Left lung (tissue), 10 donors: ENCODE measurements around the gene SYT1. TPM values are rescaled to one million over a fixed set of nuclear protein-coding genes. Genes with fewer than 3 reads are reported as not detected.
A peak's percentile ranks its signal among the peaks of the same experiment; 100 is the strongest.

Source experiments
- ATAC-seq: fragments of 200-7000 bp; cut with Tn5 transposase; one replicate; pipeline ENCODE4 v1.9.1; 2020; ENCODE audit warnings: moderate library complexity
- DNase-seq, 4 donors: peaks; one replicate each; pipeline ENCODE4 v3.0.0-alpha.2; 2013 to 2020
- H3K27ac ChIP-seq, 2 donors: fragments of 200-600 bp; sonication (generic) in 1 of 2; one replicate each; pipeline versions ENCODE4 v1.5.0 to v1.8.0; 2020 to 2021
- H3K27me3 ChIP-seq, 2 donors: fragments of 200-600 bp; sonication (generic) in 1 of 2; one replicate each; pipeline versions ENCODE4 v1.5.0 to v1.8.0; 2020 to 2021
- H3K36me3 ChIP-seq, 2 donors: fragments of 200-600 bp; sonication (generic) in 1 of 2; one replicate each; pipeline versions ENCODE4 v1.5.0 to v1.8.0; 2020 to 2021
- H3K4me1 ChIP-seq, 2 donors: fragments of 200-600 bp; one replicate each; pipeline ENCODE4 v1.8.0; 2021
- H3K4me3 ChIP-seq, 2 donors: fragments of 200-600 bp; sonication (generic) in 1 of 2; one replicate each; pipeline versions ENCODE4 v1.5.0 to v1.8.0; 2020 to 2021; ENCODE audit warnings: mild to moderate bottlenecking in 1 of 2
- H3K9me3 ChIP-seq, 2 donors: fragments of 200-600 bp; sonication (generic) in 1 of 2; one replicate each; pipeline versions ENCODE4 v1.5.0 to v1.8.0; 2020 to 2021
- CTCF ChIP-seq, 2 donors: fragments of 200-600 bp; sonication (generic) in 1 of 2; IDR thresholded peaks; one replicate each; pipeline versions ENCODE4 v1.5.0 to v1.8.0; 2021; ENCODE audit warnings: antibody characterized with exemption in 2 of 2
- intact Hi-C, 2 donors: fragments of 100-400 bp; cut with DNase I; formaldehyde crosslinking; loops; one replicate each; pipeline versions ENCODE4 v1.11.2 to v1.14.2; 2022
- polyA plus RNA-seq, 6 donors: library from polyadenylated mRNA; unstranded; fragments of 120-200 nt; gene quantifications; one replicate each; pipeline ENCODE4 v1.2.1, GENCODE V29; 2013; ENCODE audit not compliant: insufficient read length in 6 of 6
- total RNA-seq, 2 donors: library from RNA; stranded (reverse); fragmentation: NEBNext Ultra II Directional; extraction: Animal tissue kit (Norgen Biotek cat#: 25700); gene quantifications; one replicate each; pipeline ENCODE4 v1.2.1, GENCODE V29; 2021
- donor health status: DM: no; HTN: yes; CAD: no.
- donor health status: DM: no; HTN: no; CAD: no.

The SYT1 gene
- total and polyA plus RNA-seq, 8 donors, result 1.5 to 6.9 (median 4.8) TPM

GRCh38 chr12:79143803-79144202, 279.2 kb downstream of the SYT1 start:
- H3K27me3 ChIP-seq, result no peaks in the 10 kb centered on the region
- no peak overlapping the region for H3K27ac ChIP-seq
- no peak for TF ChIP-seq CTCF (IDR thresholded peaks at IDR 0.05)
- ATAC-seq (no peak), DNase-seq (no peak)
- no peaks in the 10 kb centered on the region for H3K4me1 ChIP-seq
- no peak overlapping the region for H3K4me3 ChIP-seq
- intact Hi-C loops, result no loop called here
- H3K9me3 ChIP-seq, result no peaks in the 10 kb centered on the region
- H3K36me3 ChIP-seq, result no peaks in the 10 kb centered on the region

- H3K4me1 ChIP-seq, result no peaks in the 10 kb centered on the region
- ATAC-seq (no peak), DNase-seq (no peak)
- H3K9me3 ChIP-seq, result no peaks in the 10 kb centered on the region
- no peak overlapping the region for H3K27ac ChIP-seq
- no peaks in the 10 kb centered on the region for H3K36me3 ChIP-seq
- TF ChIP-seq CTCF (IDR thresholded peaks at IDR 0.05), result no peak
- H3K27me3 ChIP-seq, result no peaks in the 10 kb centered on the region
- no peak overlapping the region for H3K4me3 ChIP-seq
- intact Hi-C loops, result no loop called here
Observed at GRCh38 chr12:79151956-79152355, 287.4 kb downstream of the SYT1 start.

- Histone ChIP-seq H3K4me3 (no peak overlapping the region), H3K27me3 (no peaks in the 10 kb centered on the region), H3K9me3 (no peaks in the 10 kb centered on the region), H3K27ac (no peak overlapping the region), H3K36me3 (no peaks in the 10 kb centered on the region), H3K4me1 (no peaks in the 10 kb centered on the region)
- no peak for TF ChIP-seq CTCF (IDR thresholded peaks at IDR 0.05)
- intact Hi-C loops, result no loop called here
- DNase-seq (peak in 2 of 4 donors; percentile 7 to 28), ATAC-seq (no peak)
Observed at GRCh38 chr12:79155683-79156082, 291.1 kb downstream of the SYT1 start.

GRCh38 chr12:79156846-79157463, 292.4 kb downstream of the SYT1 start:
- intact Hi-C loops, result no loop called here
- no peak for ATAC-seq
- no peak for TF ChIP-seq CTCF (IDR thresholded peaks at IDR 0.05)

DNA sequence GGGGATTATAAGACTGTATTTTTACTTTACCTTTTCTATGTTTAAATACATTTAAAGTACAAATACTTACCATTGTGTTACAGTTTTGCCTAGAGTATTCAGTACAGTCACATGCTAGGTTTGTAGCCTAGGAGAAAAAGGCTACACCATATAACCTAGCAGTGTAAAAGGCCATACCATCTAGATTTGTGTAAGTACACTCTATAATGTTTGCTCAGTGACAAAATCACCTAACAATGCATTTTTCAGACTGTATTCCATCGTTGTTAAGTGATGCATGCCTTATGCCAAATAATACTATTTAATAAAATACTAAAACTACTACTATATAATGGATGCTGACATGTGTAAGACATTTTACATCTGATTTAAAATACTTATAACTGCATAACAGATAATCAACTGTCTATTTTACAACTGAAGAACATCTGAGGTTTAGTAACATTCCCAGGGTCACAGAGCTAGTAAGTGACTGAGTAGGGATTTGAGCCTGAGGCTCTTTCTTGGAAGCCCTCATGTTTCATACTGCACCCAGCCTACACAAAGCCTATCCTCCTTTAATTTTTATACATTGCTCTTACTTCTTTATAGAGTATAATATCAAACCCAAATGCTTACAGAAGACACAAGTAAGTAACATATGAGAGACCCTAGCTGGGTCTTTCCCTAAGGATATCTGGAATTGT, 296.8 kb downstream of the SYT1 start:
- TF ChIP-seq CTCF (IDR thresholded peaks at IDR 0.05), result no peak
- Histone ChIP-seq H3K27ac (no peak overlapping the region), H3K27me3 (no peaks in the 10 kb centered on the region), H3K4me3 (no peak overlapping the region), H3K4me1 (no peaks in the 10 kb centered on the region), H3K9me3 (no peaks in the 10 kb centered on the region), H3K36me3 (no peaks in the 10 kb centered on the region)
- intact Hi-C loops, result no loop called here
- DNase-seq, result no peak
- ATAC-seq, result no peak

More at GRCh38 chr12:79156846-79157463, 292.4 kb downstream of the SYT1 start:
- no peak overlapping the region for H3K4me3 ChIP-seq
- DNase-seq, result no peak
- no peaks in the 10 kb centered on the region for H3K4me1 ChIP-seq
- H3K27ac ChIP-seq, result no peak overlapping the region
- no peaks in the 10 kb centered on the region for H3K9me3 ChIP-seq
- no peaks in the 10 kb centered on the region for H3K36me3 ChIP-seq
- no peaks in the 10 kb centered on the region for H3K27me3 ChIP-seq
